Measurements from ENCODE around the gene ARHGAP15. TPM values are rescaled to one million over a fixed set of nuclear protein-coding genes. Genes with fewer than 3 reads are reported as not detected.

The ARHGAP15 gene
- total and polyA plus RNA-seq, 4 donors, result 3.8 to 17.9 (median 13.2) TPM

DNA sequence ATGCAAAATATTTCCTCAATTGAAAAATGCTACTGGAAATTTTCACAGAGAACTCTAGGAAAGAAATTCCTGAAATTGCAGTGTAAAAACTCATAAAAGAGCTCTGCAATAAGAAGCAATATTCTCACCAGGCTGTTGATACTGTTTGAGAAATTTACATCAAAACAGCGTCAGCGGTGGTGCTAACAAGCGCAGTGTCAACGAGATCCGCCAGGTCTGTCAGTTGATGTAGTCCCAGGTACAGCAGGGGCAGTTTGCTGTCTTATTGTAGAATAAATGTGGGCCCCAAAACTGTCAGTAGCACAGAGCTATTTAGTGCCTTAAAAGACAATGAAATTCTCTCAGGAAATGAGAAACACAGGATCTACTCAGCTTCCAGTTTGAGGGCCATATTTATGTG, 611.2 kb downstream of the ARHGAP15 start:
- no peaks in the 10 kb centered on the region for H3K27me3 ChIP-seq (ENCODE audit: control insufficient read depth in 4 of 4, insufficient read depth in 4 of 4, low read length in 3 of 4)
- 91% methylated on average over 5 of the region's 5 CpGs for WGBS
- no peak for DNase-seq (ENCODE audit: low spot score)
- H3K9me3 ChIP-seq (ENCODE audit: control insufficient read depth in 4 of 4, low read length in 3 of 4), result no peaks in the 10 kb centered on the region
- H3K9ac ChIP-seq (ENCODE audit: low read depth in 1 of 2, low read length in 2 of 2), result no peak overlapping the region
- no peak overlapping the region for H3K27ac ChIP-seq (ENCODE audit: low read depth in 1 of 2, low read length in 2 of 2)
- H3K4me1 ChIP-seq (ENCODE audit: control insufficient read depth in 4 of 4, insufficient read depth in 4 of 4, low read length in 3 of 4), result no peaks in the 10 kb centered on the region
- H3K36me3 ChIP-seq (ENCODE audit: control insufficient read depth in 4 of 4, insufficient read depth in 3 of 4, low read depth in 1 of 4, low read length in 3 of 4), result no peaks in the 10 kb centered on the region
- H3K4me3 ChIP-seq (ENCODE audit: low read depth in 1 of 3, low read length in 3 of 3), result no peak overlapping the region
- TF ChIP-seq TAF1 (conservative IDR thresholded peaks at IDR 0.05), result no peak
- TF ChIP-seq, protein P1, sequence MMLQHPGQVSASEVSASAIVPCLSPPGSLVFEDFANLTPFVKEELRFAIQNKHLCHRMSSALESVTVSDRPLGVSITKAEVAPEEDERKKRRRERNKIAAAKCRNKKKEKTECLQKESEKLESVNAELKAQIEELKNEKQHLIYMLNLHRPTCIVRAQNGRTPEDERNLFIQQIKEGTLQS (IDR thresholded peaks at IDR 0.05), result no peak
- TF ChIP-seq JUND (IDR thresholded peaks at IDR 0.05), result no peak
- TF ChIP-seq, protein P2, sequence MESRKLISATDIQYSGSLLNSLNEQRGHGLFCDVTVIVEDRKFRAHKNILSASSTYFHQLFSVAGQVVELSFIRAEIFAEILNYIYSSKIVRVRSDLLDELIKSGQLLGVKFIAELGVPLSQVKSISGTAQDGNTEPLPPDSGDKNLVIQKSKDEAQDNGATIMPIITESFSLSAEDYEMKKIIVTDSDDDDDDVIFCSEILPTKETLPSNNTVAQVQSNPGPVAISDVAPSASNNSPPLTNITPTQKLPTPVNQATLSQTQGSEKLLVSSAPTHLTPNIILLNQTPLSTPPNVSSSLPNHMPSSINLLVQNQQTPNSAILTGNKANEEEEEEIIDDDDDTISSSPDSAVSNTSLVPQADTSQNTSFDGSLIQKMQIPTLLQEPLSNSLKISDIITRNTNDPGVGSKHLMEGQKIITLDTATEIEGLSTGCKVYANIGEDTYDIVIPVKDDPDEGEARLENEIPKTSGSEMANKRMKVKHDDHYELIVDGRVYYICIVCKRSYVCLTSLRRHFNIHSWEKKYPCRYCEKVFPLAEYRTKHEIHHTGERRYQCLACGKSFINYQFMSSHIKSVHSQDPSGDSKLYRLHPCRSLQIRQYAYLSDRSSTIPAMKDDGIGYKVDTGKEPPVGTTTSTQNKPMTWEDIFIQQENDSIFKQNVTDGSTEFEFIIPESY (IDR thresholded peaks at IDR 0.05), result no peak
- no peak for TF ChIP-seq EGR1 (IDR thresholded peaks at IDR 0.05; ENCODE audit: low read depth in 2 of 2)
- no peak for TF ChIP-seq HNF4A (conservative IDR thresholded peaks at IDR 0.05)
- TF ChIP-seq, protein P3, sequence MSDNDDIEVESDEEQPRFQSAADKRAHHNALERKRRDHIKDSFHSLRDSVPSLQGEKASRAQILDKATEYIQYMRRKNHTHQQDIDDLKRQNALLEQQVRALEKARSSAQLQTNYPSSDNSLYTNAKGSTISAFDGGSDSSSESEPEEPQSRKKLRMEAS (IDR thresholded peaks at IDR 0.05), result no peak
- TF ChIP-seq RAD21 (IDR thresholded peaks at IDR 0.05), result no peak
- no peak for TF ChIP-seq NR2F2 (IDR thresholded peaks at IDR 0.05)
- TF ChIP-seq, protein P4, sequence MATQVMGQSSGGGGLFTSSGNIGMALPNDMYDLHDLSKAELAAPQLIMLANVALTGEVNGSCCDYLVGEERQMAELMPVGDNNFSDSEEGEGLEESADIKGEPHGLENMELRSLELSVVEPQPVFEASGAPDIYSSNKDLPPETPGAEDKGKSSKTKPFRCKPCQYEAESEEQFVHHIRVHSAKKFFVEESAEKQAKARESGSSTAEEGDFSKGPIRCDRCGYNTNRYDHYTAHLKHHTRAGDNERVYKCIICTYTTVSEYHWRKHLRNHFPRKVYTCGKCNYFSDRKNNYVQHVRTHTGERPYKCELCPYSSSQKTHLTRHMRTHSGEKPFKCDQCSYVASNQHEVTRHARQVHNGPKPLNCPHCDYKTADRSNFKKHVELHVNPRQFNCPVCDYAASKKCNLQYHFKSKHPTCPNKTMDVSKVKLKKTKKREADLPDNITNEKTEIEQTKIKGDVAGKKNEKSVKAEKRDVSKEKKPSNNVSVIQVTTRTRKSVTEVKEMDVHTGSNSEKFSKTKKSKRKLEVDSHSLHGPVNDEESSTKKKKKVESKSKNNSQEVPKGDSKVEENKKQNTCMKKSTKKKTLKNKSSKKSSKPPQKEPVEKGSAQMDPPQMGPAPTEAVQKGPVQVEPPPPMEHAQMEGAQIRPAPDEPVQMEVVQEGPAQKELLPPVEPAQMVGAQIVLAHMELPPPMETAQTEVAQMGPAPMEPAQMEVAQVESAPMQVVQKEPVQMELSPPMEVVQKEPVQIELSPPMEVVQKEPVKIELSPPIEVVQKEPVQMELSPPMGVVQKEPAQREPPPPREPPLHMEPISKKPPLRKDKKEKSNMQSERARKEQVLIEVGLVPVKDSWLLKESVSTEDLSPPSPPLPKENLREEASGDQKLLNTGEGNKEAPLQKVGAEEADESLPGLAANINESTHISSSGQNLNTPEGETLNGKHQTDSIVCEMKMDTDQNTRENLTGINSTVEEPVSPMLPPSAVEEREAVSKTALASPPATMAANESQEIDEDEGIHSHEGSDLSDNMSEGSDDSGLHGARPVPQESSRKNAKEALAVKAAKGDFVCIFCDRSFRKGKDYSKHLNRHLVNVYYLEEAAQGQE (IDR thresholded peaks at IDR 0.05), result no peak
- TF ChIP-seq FOXA1 (IDR thresholded peaks at IDR 0.05), result no peak
- no peak for TF ChIP-seq RXRA (IDR thresholded peaks at IDR 0.05)
- TF ChIP-seq FOXA2 (IDR thresholded peaks at IDR 0.05), result no peak
- TF ChIP-seq HNF4G (IDR thresholded peaks at IDR 0.05), result no peak
- TF ChIP-seq YY1 (IDR thresholded peaks at IDR 0.05), result no peak
- no peak for TF ChIP-seq SP1 (IDR thresholded peaks at IDR 0.05)
- TF ChIP-seq GABPA (IDR thresholded peaks at IDR 0.05 in 1 of 2, conservative IDR thresholded peaks at IDR 0.05 in 1 of 2), result no peak

DNA sequence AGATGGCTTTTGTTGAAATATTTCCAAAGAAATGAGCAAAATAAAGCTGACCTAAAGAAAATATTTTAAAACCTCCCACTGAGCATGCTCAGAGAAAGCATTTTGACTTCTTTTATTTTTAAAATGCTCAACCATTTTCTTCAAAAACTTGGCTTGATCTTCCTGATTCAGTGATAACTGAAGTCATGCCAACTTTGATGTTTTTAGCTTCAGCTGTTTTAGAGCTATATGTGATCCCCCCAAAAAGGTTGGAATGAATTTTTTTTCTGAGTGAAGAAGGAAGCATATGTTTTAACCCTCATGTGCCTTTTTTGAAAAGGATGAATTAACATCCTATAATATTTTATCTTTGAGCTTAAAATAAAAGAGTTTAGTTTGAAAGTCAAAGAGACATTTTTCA, 612.0 kb downstream of the ARHGAP15 start:
- H3K9ac ChIP-seq (ENCODE audit: low read depth in 1 of 2, low read length in 2 of 2), result no peak overlapping the region
- no peak for DNase-seq (ENCODE audit: low spot score)
- H3K9me3 ChIP-seq (ENCODE audit: control insufficient read depth in 4 of 4, low read length in 3 of 4), result no peaks in the 10 kb centered on the region

More for the DNA sequence above, 612.0 kb downstream of the ARHGAP15 start:
- Histone ChIP-seq H3K27ac (ENCODE audit: low read depth in 1 of 2, low read length in 2 of 2) (no peak overlapping the region), H3K4me1 (ENCODE audit: control insufficient read depth in 4 of 4, insufficient read depth in 4 of 4, low read length in 3 of 4) (no peaks in the 10 kb centered on the region), H3K36me3 (ENCODE audit: control insufficient read depth in 4 of 4, insufficient read depth in 3 of 4, low read depth in 1 of 4, low read length in 3 of 4) (no peaks in the 10 kb centered on the region), H3K27me3 (ENCODE audit: control insufficient read depth in 4 of 4, insufficient read depth in 4 of 4, low read length in 3 of 4) (no peaks in the 10 kb centered on the region), H3K4me3 (ENCODE audit: low read depth in 1 of 3, low read length in 3 of 3) (no peak overlapping the region)
- TF ChIP-seq NR2F2 (IDR thresholded peaks at IDR 0.05) (no peak), YY1 (IDR thresholded peaks at IDR 0.05) (no peak), HNF4A (conservative IDR thresholded peaks at IDR 0.05) (no peak), HNF4G (IDR thresholded peaks at IDR 0.05) (no peak)

Data from liver (tissue), 9 donors.